Inflammatory macrophage treated with lipopolysaccharide for 1 hour (primary cell): Measurements from ENCODE around the gene IGSF10.
A peak's percentile ranks its signal among the peaks of the same experiment; 100 is the strongest.

ENCODE experiments used
- DNase-seq, 2 donors: peaks; one replicate each; pipeline ENCODE4 v3.0.0-alpha.2; 2020 to 2022

Gene IGSF10

DNA sequence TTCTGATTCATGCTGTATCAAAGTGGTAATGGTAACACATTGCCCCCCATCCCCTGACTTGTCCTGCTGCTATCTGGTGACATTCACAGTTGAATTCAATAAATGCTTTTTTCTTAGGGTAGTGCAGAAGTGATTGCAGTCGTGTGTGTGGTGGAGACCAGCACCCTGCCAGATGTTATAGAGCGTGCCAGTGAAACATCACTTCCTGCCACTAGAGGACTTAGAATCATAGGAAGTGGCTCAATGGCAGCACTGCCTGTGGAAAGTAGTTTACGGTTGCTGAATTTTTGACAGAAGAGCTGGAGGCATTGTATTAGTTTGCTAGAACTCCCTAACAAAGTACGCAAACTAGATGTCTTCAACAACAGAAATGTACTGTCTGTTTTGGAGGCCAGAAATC lies 38.9 kb downstream of the IGSF10 start:
- peak in 1 of 2 donors; percentile 24 for DNase-seq

DNA sequence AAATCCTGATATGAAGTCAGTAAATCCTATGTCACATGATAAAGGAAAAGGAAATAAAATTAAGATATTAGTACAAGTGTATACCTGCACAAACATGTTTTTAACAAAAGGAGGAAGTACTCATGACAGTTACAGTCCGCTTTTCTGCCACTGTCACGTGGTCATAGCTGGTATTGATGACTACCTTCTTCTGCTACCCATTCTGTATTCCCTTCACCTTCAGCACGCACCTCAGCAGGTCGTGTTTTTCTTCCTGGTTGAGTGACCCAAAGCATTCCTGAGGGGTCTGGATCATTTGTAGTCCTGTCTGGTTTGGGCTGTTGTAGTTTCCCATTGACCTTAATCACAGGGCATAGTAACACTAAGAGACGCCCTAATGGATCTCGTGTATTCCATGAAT lies 41.1 kb downstream of the IGSF10 start:
- no peak for DNase-seq

DNA sequence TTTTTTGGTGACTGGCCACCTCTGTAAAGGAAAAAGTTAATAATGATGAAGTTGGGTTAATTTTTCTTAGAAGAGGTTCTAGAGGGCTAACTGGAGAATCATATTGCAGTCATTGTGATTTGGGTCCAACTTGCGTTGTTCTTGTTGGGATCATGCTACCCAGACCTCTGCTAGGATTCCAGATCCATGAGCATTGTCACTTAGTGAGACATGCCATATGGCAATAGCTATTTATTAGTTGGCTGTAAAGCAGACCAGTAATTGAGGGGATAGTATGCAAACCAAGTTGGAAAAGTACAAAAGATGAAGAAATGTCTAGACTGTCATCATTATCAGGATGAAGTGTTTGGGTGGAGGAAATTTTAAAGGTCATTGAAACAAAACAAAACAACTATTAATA lies 45.6 kb downstream of the IGSF10 start:
- DNase-seq: no peak

DNA sequence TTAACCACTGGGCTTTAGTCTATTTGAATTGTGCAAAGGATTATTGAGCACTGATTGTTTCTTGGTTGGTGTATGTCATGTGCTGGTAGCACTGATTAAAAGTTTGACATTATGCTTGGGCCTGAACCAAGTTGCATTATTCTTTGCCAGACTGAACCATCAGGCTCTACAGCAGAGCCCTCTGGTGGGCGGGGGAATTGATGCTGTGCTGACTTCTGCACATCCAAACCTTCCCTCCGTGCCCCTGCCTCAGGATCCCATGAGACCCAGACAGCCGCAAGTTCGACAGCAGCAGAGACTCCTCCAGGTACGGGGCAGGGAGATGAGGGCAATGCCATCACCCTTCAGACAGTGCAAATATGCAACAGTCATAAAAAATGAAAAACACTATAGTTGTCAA lies 47.9 kb downstream of the IGSF10 start:
- no peak for DNase-seq
